Neural progenitor cell (in vitro differentiated cells): Measurements from ENCODE around the gene C1RL. TPM values are rescaled to one million over a fixed set of nuclear protein-coding genes. Genes with fewer than 3 reads are reported as not detected.

Source experiments
- DNase-seq: peaks from one replicate; pipeline ENCODE4 v3.0.0-alpha.2; 2016; ENCODE audit warnings: low spot score
- H2AFZ ChIP-seq: fragments of 200-600 bp; sonication (generic); replicated peaks from 2 replicates; pipeline ENCODE4 v1.6.1; 2016; ENCODE audit warnings: antibody characterized with exemption
- H3F3A ChIP-seq: fragments of 200-600 bp; sonication (generic); 2 replicates; pipeline ENCODE4 v1.6.1; 2016; ENCODE audit warnings: antibody characterized with exemption, low read depth
- H3K27ac ChIP-seq: fragments of 200-600 bp; sonication (generic); 2 replicates; pipeline ENCODE4 v1.5.1; 2016; ENCODE audit warnings: mild to moderate bottlenecking
- H3K27me3 ChIP-seq: fragments of 200-600 bp; sonication (generic); 2 replicates; pipeline ENCODE4 v1.6.1; 2016; ENCODE audit warnings: mild to moderate bottlenecking, moderate library complexity
- H3K36me3 ChIP-seq: fragments of 200-600 bp; sonication (generic); 2 replicates; pipeline ENCODE4 v1.5.1; 2016
- H3K4me1 ChIP-seq: fragments of 200-600 bp; sonication (generic); 2 replicates; pipeline ENCODE4 v1.6.1; 2016; ENCODE audit warnings: mixed run types
- H3K4me2 ChIP-seq: fragments of 200-600 bp; sonication (generic); 2 replicates; pipeline ENCODE4 v1.6.1; 2016
- H3K4me3 ChIP-seq: fragments of 200-600 bp; sonication (generic); 2 replicates; pipeline ENCODE4 v1.5.1; 2016
- H3K79me2 ChIP-seq: fragments of 200-600 bp; sonication (generic); 2 replicates; pipeline ENCODE4 v1.6.1; 2016; ENCODE audit warnings: low read depth
- H3K9ac ChIP-seq: fragments of 200-600 bp; sonication (generic); 2 replicates; pipeline ENCODE4 v1.6.1; 2016
- H3K9me3 ChIP-seq: fragments of 200-600 bp; sonication (generic); 2 replicates; pipeline ENCODE4 v1.5.1; 2016; ENCODE audit warnings: low read depth
- H4K20me1 ChIP-seq: fragments of 200-600 bp; sonication (generic); 2 replicates; pipeline ENCODE4 v1.6.1; 2016; ENCODE audit warnings: low read depth
- H3K27ac Mint-ChIP-seq: 3 replicates; pipeline ENCODE4 v1.8.0; 2021; ENCODE audit warnings: mixed read lengths
- H3K27me3 Mint-ChIP-seq: 2 replicates; pipeline ENCODE4 v1.8.0; 2022; ENCODE audit warnings: low read depth, mild to moderate bottlenecking, inconsistent platforms, moderate library complexity, mixed read lengths; ENCODE audit not compliant: insufficient read depth
- H3K36me3 Mint-ChIP-seq: 3 replicates; pipeline ENCODE4 v1.8.0; 2021; ENCODE audit warnings: mixed read lengths
- H3K4me1 Mint-ChIP-seq: 3 replicates; pipeline ENCODE4 v1.8.0; 2021; ENCODE audit warnings: mixed read lengths
- H3K4me3 Mint-ChIP-seq: 3 replicates; pipeline ENCODE4 v1.8.0; 2021; ENCODE audit warnings: mild to moderate bottlenecking, moderate library complexity, mixed read lengths
- H3K9me3 Mint-ChIP-seq: 3 replicates; pipeline ENCODE4 v1.8.0; 2020; ENCODE audit warnings: mixed read lengths
- CTCF ChIP-seq: fragments of 200-600 bp; sonication (generic); IDR thresholded peaks from 2 replicates; pipeline ENCODE4 v1.5.1; 2017; ENCODE audit warnings: antibody characterized with exemption, mild to moderate bottlenecking
- EZH2 ChIP-seq: fragments of 200-600 bp; sonication (generic); IDR thresholded peaks from 2 replicates; pipeline ENCODE4 v1.6.1; 2017; ENCODE audit warnings: antibody characterized with exemption, mild to moderate bottlenecking, moderate library complexity
- EZH2phosphoT487 ChIP-seq: fragments of 200-600 bp; sonication (generic); IDR thresholded peaks from 2 replicates; pipeline ENCODE4 v1.6.1; 2017; ENCODE audit warnings: antibody characterized with exemption
- total RNA-seq: library from RNA; depleted of rRNA; stranded (reverse); fragments of >200 nt; gene quantifications from 2 replicates; pipeline ENCODE4 v1.2.3, GENCODE V29; 2015; ENCODE audit warnings: low replicate concordance

The C1RL gene
- total RNA-seq, 1 donor from 2014 or later: 32.2 TPM

DNA sequence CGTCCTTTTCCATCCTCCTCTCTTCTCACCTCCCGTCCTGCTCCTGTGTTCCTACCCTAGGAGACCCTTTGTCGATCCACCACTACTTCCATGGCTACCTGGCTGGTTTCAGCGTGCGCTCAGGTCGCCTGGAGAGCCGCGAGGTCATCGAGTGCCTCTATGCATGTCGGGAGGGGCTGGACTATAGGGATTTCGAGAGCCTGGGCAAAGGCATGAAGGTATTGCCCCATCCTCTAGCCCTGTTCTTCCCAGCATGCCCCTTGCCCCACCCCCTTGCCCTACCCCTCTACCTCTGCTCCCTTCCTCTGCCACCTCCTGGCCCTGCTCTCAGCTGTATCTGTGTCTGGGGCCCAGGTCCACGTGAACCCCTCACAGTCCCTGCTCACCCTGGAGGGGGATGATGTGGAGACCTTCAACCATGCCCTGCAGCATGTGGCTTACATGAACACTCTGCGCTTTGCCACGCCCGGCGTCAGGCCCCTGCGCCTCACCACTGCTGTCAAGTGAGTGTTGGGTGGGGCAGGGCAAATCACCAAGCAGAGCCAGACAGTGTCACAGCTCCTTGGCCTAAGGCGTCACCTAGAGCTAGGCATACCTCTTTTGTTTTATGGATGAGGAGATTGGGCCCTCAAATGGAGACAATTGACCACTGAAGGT lies 33.9 kb upstream of the C1RL start:
- H3K9ac ChIP-seq: no peak overlapping the region
- H3K4me1 ChIP-seq: no peaks in the 10 kb centered on the region
- Mint-ChIP-seq H3K27me3 (peaks cover 2% of the 10 kb centered on the region), H3K36me3 (peaks cover 23% of the 10 kb centered on the region), H3K9me3 (no peaks in the 10 kb centered on the region), H3K4me1 (no peaks in the 10 kb centered on the region), H3K4me3 (no peak overlapping the region), H3K27ac (no peak overlapping the region)
- no peak overlapping the region for H2AFZ ChIP-seq
- no peaks in the 10 kb centered on the region for H3F3A ChIP-seq
- no peak overlapping the region for H3K27ac ChIP-seq
- no peaks in the 10 kb centered on the region for H4K20me1 ChIP-seq
- no peak overlapping the region for H3K4me2 ChIP-seq
- no peaks in the 10 kb centered on the region for H3K36me3 ChIP-seq
- H3K79me2 ChIP-seq: no peaks in the 10 kb centered on the region
- H3K27me3 ChIP-seq: no peaks in the 10 kb centered on the region
- H3K4me3 ChIP-seq: no peak overlapping the region
- TF ChIP-seq CTCF: no peak
- no peak for TF ChIP-seq EZH2phosphoT487
- TF ChIP-seq EZH2: no peak
- no peaks in the 10 kb centered on the region for H3K9me3 ChIP-seq
- DNase-seq: no peak

DNA sequence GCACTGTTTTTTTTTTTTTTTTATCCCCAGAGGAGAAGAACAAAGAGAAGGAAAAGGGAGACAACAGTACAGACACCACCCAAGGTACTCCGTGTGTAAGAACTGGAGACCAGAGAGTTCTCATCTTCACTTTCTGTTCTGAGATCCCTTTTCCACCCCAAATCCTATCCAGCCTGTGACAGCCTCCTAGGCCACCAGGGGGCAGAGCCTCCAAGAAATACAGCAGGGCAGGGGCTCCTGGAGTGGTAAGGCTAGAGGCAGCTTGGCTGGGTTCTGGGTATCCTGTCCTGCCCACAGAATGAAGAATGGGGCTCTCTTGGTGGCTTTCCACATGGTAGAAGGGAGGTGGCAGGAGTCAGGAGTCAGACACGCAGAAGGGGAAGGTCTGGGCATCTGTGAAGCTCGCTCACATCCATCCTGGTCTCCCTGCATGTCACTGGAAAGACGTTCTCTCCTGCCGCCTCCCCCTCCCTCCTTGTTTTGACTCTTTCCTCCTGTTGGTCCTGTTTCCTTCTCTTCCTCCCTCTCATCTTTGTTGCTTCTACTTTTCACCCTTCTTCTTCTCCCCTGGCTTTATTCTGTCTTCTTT lies 33.1 kb upstream of the C1RL start:
- Mint-ChIP-seq H3K27me3 (peaks cover 2% of the 10 kb centered on the region), H3K36me3 (peaks cover 26% of the 10 kb centered on the region), H3K4me3 (no peak overlapping the region), H3K4me1 (no peaks in the 10 kb centered on the region), H3K9me3 (no peaks in the 10 kb centered on the region), H3K27ac (no peak overlapping the region)
- no peaks in the 10 kb centered on the region for H3K79me2 ChIP-seq
- H4K20me1 ChIP-seq: no peaks in the 10 kb centered on the region
- peak; percentile 70 for DNase-seq
- H3K4me1 ChIP-seq: no peaks in the 10 kb centered on the region
- H3K36me3 ChIP-seq: no peaks in the 10 kb centered on the region
- H3K27me3 ChIP-seq: no peaks in the 10 kb centered on the region
- no peaks in the 10 kb centered on the region for H3F3A ChIP-seq
- no peak overlapping the region for H3K27ac ChIP-seq
- H2AFZ ChIP-seq: no peak overlapping the region
- H3K9ac ChIP-seq: no peak overlapping the region
- TF ChIP-seq CTCF (peak; percentile 76), EZH2 (no peak)
- H3K4me3 ChIP-seq: no peak overlapping the region
- no peaks in the 10 kb centered on the region for H3K9me3 ChIP-seq
- no peak overlapping the region for H3K4me2 ChIP-seq

- Mint-ChIP-seq H3K27ac (no peak overlapping the region), H3K27me3 (peaks cover 2% of the 10 kb centered on the region), H3K36me3 (peaks cover 28% of the 10 kb centered on the region), H3K9me3 (no peaks in the 10 kb centered on the region), H3K4me3 (no peak overlapping the region), H3K4me1 (no peaks in the 10 kb centered on the region)
- no peak overlapping the region for H2AFZ ChIP-seq
- H4K20me1 ChIP-seq: no peaks in the 10 kb centered on the region
- H3K79me2 ChIP-seq: no peaks in the 10 kb centered on the region
- DNase-seq: no peak
- TF ChIP-seq CTCF: no peak
- TF ChIP-seq EZH2phosphoT487: no peak
- no peak for TF ChIP-seq EZH2
- no peak overlapping the region for H3K27ac ChIP-seq
- no peaks in the 10 kb centered on the region for H3K27me3 ChIP-seq
- H3K9ac ChIP-seq: no peak overlapping the region
- no peak overlapping the region for H3K4me3 ChIP-seq
- no peaks in the 10 kb centered on the region for H3F3A ChIP-seq
- H3K4me2 ChIP-seq: no peak overlapping the region
- H3K9me3 ChIP-seq: no peaks in the 10 kb centered on the region
- H3K36me3 ChIP-seq: no peaks in the 10 kb centered on the region
- no peaks in the 10 kb centered on the region for H3K4me1 ChIP-seq
Measured at GRCh38 chr12:7141351-7142005, 32.5 kb upstream of the C1RL start.
